ENCODE measurements around the gene LRRC28. TPM values are rescaled to one million over a fixed set of nuclear protein-coding genes. Genes with fewer than 3 reads are reported as not detected.

LRRC28 gene
- total and polyA plus RNA-seq, 2 experiments from 2014 or later: 24.9 to 45.5 TPM

DNA sequence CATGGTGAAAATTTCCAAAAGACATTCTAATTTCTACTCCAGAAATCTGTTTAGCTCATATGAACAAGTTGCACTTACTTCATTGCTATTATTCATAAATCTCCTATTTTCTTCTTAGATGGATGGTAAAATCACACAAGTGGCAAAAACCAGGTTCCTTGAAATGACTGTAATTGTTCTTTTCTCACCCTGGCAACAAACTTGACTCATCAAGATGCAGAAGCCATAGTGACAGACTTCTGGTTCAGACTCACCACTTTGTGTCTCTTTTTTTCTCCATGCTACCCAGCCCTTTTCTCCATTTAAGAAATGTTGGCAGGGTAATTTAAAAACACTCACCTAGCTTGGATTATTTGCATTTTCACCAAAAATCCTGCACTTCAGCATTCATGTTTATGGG lies 82.1 kb downstream of the LRRC28 start:
- TF ChIP-seq, protein P1, sequence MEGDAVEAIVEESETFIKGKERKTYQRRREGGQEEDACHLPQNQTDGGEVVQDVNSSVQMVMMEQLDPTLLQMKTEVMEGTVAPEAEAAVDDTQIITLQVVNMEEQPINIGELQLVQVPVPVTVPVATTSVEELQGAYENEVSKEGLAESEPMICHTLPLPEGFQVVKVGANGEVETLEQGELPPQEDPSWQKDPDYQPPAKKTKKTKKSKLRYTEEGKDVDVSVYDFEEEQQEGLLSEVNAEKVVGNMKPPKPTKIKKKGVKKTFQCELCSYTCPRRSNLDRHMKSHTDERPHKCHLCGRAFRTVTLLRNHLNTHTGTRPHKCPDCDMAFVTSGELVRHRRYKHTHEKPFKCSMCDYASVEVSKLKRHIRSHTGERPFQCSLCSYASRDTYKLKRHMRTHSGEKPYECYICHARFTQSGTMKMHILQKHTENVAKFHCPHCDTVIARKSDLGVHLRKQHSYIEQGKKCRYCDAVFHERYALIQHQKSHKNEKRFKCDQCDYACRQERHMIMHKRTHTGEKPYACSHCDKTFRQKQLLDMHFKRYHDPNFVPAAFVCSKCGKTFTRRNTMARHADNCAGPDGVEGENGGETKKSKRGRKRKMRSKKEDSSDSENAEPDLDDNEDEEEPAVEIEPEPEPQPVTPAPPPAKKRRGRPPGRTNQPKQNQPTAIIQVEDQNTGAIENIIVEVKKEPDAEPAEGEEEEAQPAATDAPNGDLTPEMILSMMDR (IDR thresholded peaks at IDR 0.05; ENCODE audit: low read depth, low read length): no peak
- Histone ChIP-seq H3K36me3 (no peaks in the 10 kb centered on the region), H3K27me3 (no peaks in the 10 kb centered on the region), H3K9me3 (ENCODE audit: low read depth) (no peaks in the 10 kb centered on the region), H3K4me3 (no peak overlapping the region), H3K4me1 (ENCODE audit: low read depth) (no peaks in the 10 kb centered on the region), H3K27ac (no peak overlapping the region)
- no peak for DNase-seq (ENCODE audit: low read depth in 1 of 2, low spot score in 1 of 2)

- no peaks in the 10 kb centered on the region for H3K27me3 ChIP-seq
- no peaks in the 10 kb centered on the region for H3K36me3 ChIP-seq
- H3K4me3 ChIP-seq: no peak overlapping the region
- H3K9me3 ChIP-seq (ENCODE audit: low read depth): no peaks in the 10 kb centered on the region
- DNase-seq (ENCODE audit: low read depth in 1 of 2, low spot score in 1 of 2): no peak
- H3K27ac ChIP-seq: no peak overlapping the region
- H3K4me1 ChIP-seq (ENCODE audit: low read depth): no peaks in the 10 kb centered on the region
- TF ChIP-seq, protein P1 (IDR thresholded peaks at IDR 0.05; ENCODE audit: low read depth, low read length): no peak
Observed at GRCh38 chr15:99333981-99334380, 82.7 kb downstream of the LRRC28 start.

- H3K9me3 ChIP-seq (ENCODE audit: low read depth): no peaks in the 10 kb centered on the region
- no peak overlapping the region for H3K27ac ChIP-seq
- no peak for DNase-seq (ENCODE audit: low read depth in 1 of 2, low spot score in 1 of 2)
- no peak overlapping the region for H3K4me3 ChIP-seq
- TF ChIP-seq, protein P1 (IDR thresholded peaks at IDR 0.05; ENCODE audit: low read depth, low read length): no peak
- H3K27me3 ChIP-seq: no peaks in the 10 kb centered on the region
- H3K36me3 ChIP-seq: no peaks in the 10 kb centered on the region
- H3K4me1 ChIP-seq (ENCODE audit: low read depth): no peaks in the 10 kb centered on the region
Observed at GRCh38 chr15:99335508-99335907, 84.2 kb downstream of the LRRC28 start.

DNA sequence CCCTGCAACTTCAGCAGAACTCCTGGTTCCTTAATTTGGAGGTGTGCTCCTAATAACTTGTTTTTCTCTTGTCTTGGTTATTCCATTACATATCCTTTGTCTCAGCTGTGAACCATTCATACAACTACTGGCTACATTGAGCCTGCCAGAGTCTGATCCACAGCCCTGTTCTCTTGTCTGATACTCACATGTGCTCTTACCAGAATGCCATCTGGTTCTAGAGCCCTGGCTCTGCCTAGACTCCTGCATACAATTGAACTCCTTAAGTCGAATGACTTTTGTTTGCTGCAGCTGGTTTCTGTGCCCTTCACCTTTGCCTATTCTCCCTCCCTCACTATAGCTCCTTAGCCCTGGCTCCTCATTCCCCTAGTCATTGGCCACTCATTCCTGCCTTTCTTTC lies 85.5 kb downstream of the LRRC28 start:
- H3K27ac ChIP-seq: no peak overlapping the region
- DNase-seq (ENCODE audit: low read depth in 1 of 2, low spot score in 1 of 2): no peak
- no peak overlapping the region for H3K4me3 ChIP-seq
- no peaks in the 10 kb centered on the region for H3K9me3 ChIP-seq (ENCODE audit: low read depth)
- H3K4me1 ChIP-seq (ENCODE audit: low read depth): no peaks in the 10 kb centered on the region
- TF ChIP-seq, protein P1 (IDR thresholded peaks at IDR 0.05; ENCODE audit: low read depth, low read length): no peak
- no peaks in the 10 kb centered on the region for H3K36me3 ChIP-seq
- no peaks in the 10 kb centered on the region for H3K27me3 ChIP-seq

DNA sequence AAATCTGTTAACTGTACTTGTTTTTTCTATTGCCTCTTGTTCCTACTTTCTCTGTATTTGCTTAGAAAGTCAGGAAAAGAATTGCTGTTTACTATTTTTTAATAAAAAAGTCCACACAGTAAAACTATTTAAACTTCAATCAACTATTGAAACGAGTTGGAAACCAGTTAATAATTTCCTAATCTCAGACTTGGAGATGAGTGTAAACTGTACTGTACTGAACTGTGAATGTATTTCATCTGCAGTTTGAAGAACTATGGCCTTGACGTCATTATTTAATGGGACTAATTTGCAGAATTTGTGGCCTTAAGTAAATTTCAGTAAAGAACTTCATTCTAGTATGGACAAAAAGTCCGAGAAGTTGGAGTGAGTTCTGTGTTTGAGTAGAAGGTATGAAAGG lies 89.1 kb downstream of the LRRC28 start:
- DNase-seq (ENCODE audit: low read depth in 1 of 2, low spot score in 1 of 2): no peak
- Histone ChIP-seq H3K27me3 (no peaks in the 10 kb centered on the region), H3K4me3 (no peak overlapping the region), H3K4me1 (ENCODE audit: low read depth) (no peaks in the 10 kb centered on the region), H3K9me3 (ENCODE audit: low read depth) (no peaks in the 10 kb centered on the region), H3K36me3 (no peaks in the 10 kb centered on the region), H3K27ac (no peak overlapping the region)
- TF ChIP-seq, protein P1 (IDR thresholded peaks at IDR 0.05; ENCODE audit: low read depth, low read length): no peak

GRCh38 chr15:99341786-99342185 lies 90.5 kb downstream of the LRRC28 start:
- DNase-seq (ENCODE audit: low read depth in 1 of 2, low spot score in 1 of 2): no peak
- TF ChIP-seq, protein P1 (IDR thresholded peaks at IDR 0.05; ENCODE audit: low read depth, low read length): no peak
- Histone ChIP-seq H3K27ac (no peak overlapping the region), H3K9me3 (ENCODE audit: low read depth) (no peaks in the 10 kb centered on the region), H3K36me3 (no peaks in the 10 kb centered on the region), H3K27me3 (no peaks in the 10 kb centered on the region), H3K4me3 (no peak overlapping the region), H3K4me1 (ENCODE audit: low read depth) (no peaks in the 10 kb centered on the region)
